ENCODE measurements around the gene TRERF1.

GRCh38 chr6:42239736-42240375 is 211.9 kb downstream of the TRERF1 start:
- no peak for TF ChIP-seq POLR2A (IDR thresholded peaks at IDR 0.05)
- no peak for TF ChIP-seq CTCF (IDR thresholded peaks at IDR 0.05 in 4 of 5, conservative IDR thresholded peaks at IDR 0.05 in 1 of 5)

All from gastrocnemius medialis (tissue), 4 donors.